Stimulated activated CD8-positive, alpha-beta memory T cell treated with anti-CD3 and anti-CD28 coated beads, Interleukin-15, amount 100 ng/mL, for 1 hour (primary cell): ENCODE data around the gene SRP68.

Source experiments
- DNase-seq: peaks from one replicate; pipeline ENCODE4 v3.0.0-alpha.2; 2020; ENCODE audit warnings: low read depth

Gene SRP68

DNA sequence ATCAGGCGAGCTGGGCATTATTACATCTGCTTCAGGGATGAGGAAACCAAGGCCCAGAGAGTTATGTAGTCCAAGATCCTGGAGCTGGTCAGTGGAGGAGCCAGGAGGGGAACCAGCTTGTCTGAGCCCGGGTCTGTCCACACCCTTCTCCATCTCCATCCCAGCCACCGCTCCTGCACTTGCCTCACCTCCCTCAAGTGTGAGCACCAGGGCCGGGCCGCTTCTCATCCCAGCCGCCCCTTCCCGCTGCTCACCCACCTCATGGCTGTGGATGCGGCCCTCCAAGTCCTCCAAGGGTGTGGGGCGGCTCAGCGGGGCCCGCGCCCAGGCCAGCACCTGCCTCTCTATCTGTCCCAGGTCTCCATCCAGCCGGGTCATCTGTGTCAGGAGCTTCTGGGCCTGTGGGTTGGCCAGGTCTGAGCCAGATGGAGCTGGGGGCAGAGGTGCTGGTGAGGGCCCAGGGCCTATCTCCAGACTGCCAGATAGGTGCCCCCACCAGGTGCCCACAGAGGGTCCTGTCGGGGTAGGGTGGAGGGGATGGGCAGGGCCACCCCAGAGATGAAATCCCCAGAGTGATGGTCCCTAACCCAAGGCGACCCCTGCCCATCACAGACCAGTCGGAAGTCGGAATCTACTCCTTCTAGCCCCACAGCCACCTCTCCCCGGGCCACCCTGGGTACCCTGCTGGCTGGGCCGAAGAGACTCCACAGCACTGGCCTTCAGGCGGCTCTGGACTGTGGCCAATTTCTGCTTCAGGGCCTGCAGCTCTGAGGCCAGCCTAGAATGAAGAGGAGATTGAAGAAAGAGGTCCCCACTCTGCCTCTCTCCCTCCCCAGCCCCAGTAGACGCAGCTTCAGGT, 54.6 kb downstream of the SRP68 start:
- no peak for DNase-seq

DNA sequence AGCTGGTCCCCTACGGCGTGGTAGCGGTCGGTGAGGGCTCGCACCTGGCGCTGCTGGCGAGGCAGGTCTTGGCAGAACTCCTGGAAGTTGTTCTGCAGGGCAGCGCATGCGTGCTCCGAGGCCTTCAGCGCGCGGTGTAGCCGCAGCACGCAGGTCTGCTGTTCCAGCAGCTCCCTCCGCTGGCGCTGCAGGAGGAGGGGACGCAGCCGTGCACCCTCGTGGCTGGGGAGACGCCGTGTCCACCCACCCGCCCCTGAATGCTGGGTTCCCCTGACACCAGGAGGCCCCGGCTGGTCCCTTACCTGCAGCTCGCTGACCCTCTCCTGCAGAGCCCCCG, 57.4 kb downstream of the SRP68 start:
- no peak for DNase-seq

DNA sequence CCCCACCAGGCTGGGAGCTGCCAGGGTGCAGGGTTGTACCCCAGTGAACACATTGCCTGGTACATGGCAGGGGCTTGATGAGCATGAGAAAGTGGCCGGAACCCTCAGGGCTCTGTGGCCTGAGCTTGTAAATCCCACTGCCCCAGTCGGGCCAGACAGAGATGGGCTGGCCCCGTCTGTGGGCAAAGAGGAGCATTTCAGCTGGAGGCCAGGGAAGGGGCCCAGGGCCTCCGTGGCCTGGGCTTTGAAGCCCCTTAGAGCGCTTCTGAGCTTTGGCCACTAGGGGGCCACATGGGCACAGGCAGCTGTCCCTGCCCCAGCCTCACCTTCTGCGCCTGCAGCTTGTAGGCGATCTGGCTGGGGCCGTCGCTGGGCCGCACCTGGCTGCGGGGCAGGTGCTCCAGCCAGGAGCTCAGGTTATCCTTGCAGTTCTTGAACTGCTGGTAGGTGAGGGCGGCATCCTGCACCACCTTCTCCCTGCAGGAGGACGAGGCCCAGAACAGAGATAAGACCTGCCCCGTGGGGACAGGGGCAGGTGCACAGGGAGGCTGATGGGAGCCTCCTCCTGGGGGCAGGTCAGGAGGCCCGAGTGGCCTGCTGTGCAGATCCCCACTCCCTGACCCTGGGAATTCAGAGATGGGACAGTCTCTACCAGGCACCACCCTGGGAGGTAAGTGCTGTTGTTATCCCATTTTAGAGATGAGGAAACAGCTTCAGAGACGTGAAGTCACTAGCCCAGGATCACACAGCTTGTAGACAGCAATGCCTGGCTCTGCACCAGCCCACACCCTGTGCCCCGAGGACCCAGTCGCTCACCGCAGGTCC, 58.0 kb downstream of the SRP68 start:
- peak; percentile 57 for DNase-seq

DNA sequence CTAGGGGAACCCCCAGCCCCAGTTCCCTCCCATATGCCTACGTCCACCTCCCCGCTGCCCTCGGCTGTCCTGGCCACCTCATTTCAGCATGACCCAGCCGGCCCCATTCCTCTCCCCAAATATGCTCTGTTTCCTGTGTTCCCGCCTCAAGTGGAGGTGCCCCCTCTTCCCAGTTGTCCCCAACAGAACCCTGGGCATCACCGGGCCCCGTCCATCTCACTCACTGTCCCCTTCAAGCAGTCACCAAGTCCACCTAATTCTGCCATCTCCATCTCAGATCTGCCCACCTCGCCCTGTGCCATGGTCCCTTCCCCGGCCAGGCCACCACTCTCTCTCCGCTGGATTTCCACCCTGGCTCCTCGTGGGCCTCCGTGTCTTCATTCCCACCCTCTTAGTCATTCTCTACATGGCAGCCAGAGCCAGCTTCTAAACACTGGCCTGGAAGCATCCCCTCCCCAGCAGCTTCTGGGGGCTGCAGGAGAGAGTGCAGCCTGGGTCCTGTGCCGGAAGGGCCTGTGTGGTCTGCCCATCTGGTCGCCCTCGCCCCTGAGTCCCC, 58.9 kb downstream of the SRP68 start:
- DNase-seq: no peak

DNA sequence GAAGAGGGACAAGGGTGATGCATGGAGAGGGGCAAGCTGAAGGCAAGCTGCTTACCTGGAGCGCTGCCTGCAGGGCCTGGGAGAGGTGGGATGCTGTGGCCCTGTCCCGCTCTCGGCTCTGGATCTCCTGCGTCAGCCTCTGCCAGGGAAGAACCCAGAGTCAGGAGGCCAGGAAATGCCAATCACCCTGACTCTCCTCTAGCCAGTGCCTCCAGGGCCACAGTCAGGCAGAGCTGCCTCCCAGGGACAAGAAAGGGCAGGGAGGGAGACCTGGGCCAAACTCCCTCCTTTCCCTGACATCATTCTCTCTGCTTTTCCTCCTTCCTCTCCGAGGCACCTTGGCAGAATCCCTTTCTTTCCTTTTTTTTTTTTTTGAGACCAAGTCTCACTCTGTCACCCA, 60.4 kb downstream of the SRP68 start:
- DNase-seq: no peak

DNA sequence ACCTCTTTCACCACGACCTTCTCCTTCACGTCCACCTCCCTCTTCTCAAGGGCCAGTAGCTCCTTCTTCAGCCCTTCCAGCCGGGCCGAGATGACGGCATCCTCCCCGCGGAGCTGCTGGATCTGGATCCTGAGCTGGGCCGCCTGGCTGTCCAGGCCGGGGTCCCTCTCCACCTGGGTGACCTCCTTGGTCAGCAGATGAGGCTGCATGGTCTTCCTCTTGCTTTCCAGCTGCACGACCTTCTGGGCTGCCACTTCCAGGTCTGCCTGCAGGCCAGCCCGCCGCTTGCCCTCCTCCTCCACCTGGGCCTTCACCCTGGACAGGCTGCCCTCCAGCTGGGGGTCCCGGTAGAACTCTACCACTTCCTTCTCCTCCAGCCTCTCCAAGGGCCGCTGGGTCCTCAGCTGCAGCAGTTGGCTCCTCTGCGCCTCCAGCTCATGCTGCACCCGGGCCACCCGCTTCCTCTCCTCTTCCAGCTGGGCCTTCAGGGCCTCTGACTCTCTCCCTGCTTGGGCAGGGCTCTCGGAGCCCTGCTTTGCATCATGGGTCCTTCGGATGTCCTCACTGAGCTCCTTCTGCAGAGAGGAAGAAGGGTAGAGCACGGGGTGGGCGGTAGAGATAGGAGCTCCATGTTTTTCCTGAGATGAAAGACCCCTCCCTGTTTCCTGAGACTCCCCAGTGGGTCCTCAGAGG, 62.2 kb downstream of the SRP68 start:
- no peak for DNase-seq

DNA sequence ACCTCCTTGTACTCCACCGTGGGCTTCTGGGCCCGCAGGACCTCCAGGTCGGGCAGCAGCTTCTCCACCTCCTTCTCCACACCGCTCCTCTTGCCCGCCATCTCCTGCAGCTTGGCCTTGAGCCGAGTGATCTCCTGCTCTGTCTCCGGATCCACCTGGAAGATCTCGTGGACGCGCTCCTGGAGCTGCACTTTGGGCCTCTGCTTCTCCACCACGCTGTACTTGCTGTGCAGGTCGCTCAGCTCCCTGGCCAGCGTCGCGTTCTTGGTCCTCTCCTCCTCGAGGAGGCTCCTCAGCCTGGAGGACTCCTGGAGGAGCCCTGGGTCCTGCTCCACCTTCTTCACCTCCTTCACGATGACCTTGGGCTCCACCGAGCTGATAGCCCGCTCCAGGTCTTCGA, 62.9 kb downstream of the SRP68 start:
- DNase-seq: no peak

DNA sequence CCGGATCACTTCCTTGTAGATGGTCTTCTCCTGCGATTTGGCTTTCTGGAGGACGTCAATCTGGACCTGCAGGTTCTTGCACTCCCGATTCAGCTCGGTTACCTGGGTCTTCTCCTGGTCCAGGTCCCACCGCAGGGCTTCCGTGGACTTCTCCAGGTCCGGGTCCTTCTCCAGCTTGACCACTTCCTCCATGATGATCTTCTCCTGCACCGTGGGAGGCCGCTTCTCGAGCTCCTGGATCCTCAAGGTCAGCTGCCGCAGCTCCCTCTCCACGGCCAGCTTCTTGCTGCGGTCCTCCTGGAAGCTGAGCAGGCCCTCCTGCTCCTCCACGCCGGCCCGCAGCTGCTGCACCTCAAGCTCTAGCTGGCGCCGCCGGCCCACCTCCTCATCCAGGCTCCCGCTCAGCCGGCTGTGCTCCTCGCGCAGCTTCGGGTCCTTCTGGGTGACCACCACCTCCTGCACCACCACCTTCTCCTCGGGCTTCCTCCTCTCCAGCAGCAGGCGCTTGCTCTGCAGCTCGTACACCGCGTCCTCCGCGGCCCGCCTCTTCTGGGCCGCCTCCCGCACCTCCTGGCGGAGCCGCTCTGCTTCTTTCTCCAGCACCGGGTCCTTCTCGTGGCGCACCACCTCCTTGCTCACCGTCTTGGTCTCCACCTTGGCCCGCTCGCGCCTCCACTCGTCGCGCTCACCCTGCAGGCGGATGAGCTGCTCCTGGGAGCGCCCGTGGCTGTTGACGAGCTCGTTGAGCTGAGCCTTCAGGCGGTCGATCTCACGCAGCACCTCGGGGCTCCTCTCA, 63.5 kb downstream of the SRP68 start:
- DNase-seq: no peak

DNA sequence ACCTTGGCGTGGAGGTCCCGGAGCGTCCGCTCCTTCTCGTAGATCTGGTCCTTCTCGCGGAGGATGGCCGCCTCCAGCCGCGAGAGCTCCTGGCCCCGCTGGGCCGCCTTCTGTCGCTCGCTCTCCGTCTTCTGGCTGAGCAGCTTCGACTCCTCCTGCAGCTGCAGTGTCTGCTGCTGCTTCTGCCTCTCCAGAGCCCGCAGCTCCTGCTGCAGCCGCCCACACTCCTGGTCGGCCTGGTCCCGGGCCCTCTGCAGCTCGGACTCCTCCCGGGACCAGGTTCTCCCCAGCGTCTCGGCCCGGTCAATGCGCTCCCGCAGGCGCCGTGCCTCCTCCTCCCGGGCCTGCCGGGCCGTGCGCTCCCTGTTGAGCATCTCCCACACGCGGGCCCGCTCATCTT, 64.1 kb downstream of the SRP68 start:
- DNase-seq: no peak

DNA sequence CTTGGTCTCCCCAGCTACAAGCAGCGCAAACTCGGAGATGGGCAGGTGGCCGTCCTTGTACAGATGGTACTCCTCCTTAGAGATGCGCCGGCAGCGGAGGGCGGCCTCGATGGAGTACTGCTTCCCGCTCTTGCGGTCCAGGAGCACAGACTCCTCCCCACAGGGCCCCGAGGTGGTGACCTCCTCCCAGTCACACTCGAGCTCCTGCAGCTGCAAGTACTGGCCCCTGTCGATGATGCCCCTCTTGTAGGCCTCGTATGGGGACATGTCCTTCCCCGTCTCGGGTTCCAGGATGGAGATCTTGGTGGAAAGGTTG, 64.5 kb downstream of the SRP68 start:
- no peak for DNase-seq

DNA sequence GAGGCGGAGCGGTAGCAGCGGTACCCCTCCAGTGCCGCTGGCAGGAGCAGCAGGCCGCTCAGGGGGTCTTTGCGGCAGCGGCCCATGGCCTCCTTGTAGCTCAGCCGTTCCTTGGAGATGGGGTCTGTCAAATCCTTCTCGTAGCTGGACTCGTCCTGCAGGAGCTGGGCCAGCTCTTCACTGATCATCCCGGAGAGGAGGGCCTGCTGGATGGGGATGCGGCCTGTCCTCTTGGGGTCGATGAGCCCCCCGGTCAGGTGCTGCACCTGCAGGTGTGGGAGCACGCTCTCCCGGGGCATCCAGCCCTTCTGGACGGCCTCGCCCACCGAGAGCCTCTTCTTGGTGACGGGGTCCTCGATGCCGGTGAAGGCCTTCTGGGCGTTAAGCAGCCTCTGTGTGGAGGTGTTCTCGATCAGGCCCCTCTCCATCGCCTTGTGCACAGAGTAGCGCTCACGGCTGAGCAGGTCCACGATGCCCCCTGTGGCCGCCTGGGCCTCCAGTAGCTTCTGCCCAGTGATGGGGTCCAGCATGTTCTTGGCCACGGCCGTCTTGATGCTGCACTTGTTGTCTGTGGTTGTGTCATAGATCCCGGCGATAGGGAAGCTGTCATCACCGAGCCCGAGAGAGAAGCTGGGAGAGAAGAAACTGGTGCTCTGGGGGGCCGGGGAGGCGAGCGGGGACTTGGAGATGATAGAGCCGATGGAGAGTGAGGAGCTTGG, 65.0 kb downstream of the SRP68 start:
- no peak for DNase-seq

DNA sequence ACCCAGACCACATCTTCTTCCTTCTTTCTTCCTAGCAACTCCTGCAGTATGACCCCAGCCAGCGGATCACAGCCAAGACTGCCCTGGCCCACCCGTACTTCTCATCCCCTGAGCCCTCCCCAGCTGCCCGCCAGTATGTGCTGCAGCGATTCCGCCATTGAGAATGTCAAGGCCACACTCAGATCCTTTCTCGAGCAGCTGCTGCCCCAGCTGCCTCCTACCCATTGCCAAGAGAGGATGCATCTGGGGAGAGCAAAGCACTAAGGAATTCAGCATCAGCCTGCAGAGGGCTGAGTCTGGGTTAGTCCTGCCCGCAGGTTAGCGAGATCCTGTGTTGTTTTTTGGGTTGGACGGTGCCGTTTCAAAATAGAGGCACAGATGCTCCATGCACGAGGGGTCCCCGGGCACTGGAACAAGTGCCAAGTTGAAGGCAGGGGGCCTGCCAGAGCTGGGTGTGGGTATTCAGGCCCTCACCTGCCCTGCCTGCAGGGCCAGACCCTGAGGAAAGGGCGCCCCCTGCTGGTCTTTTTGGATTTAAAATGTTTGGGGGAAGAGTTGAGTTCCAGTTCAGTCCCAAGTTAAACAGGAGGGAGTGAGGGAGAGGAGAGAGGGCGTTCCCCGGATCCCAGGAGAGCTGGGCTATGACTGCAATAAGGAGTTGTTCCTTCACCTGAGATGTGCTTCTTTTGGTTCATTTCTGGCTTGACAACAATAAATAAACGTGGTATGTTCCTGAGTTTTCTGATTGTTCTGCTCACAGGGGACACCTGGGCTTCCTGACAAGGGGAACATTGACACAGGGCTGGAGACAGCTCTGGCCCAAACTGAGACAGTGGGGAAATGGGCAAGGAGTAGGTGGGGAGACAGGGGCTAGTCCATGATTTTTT, 66.8 kb downstream of the SRP68 start:
- peak; percentile 73 for DNase-seq

DNA sequence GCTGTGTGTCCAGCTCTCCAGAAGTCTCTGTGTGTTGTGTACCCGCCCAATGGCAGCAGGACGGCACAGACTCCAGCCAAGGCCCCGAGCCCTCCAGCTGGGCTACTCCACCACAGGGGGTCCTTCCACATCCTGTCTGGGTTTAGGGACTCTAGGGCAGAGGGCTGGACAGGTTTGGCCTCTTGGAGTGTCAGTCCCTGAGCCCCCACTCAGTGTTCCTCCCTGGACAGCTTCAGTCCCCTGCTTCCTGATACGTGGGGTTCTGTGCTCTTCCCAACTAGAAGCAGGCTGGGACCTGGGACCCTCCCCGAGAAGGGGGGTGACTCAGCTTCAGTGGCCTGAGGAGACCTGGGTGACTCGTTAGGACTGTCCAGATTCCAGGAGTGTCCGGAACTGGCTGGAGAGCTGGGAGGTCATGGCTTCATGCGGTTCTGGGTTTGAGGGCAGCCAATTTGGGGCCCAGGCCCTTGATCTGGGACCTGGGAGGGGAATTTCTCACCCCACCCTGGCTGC, 67.5 kb downstream of the SRP68 start:
- DNase-seq: no peak

DNA sequence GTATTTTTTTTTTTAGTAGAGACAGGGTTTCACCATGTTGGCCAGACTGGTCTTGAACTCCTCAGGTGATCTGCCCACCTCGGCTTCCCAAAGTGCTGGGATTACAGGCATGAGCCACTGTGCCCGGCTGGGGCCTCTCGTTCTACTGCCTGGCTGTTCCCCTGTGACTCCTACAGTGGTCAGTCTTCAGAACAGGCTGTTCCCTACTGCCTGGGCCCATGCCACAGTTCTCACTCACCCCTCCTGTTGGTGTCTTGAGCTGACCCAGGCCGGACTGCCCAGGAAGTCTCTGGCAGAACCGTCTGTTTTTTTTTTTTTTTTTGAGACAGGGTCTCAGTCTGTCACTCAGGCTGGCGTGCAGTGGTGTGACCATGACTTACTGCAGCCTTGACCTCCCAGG, 68.4 kb downstream of the SRP68 start:
- DNase-seq: no peak

DNA sequence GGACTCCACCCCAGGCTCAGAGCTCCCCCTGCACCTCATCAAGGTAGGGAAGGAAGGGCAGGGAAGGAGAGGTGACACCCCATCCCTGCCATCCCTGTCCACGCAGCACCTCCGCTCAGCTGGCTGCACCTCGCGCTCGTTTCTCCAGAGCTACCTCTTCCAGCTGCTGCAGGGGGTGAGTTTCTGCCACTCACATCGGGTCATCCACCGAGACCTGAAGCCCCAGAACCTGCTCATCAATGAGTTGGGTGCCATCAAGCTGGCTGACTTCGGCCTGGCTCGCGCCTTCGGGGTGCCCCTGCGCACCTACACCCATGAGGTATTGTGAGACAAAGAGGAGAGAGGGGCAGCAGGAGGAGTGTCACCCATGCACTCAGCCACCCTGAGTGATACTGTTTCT, 70.2 kb downstream of the SRP68 start:
- DNase-seq: no peak

DNA sequence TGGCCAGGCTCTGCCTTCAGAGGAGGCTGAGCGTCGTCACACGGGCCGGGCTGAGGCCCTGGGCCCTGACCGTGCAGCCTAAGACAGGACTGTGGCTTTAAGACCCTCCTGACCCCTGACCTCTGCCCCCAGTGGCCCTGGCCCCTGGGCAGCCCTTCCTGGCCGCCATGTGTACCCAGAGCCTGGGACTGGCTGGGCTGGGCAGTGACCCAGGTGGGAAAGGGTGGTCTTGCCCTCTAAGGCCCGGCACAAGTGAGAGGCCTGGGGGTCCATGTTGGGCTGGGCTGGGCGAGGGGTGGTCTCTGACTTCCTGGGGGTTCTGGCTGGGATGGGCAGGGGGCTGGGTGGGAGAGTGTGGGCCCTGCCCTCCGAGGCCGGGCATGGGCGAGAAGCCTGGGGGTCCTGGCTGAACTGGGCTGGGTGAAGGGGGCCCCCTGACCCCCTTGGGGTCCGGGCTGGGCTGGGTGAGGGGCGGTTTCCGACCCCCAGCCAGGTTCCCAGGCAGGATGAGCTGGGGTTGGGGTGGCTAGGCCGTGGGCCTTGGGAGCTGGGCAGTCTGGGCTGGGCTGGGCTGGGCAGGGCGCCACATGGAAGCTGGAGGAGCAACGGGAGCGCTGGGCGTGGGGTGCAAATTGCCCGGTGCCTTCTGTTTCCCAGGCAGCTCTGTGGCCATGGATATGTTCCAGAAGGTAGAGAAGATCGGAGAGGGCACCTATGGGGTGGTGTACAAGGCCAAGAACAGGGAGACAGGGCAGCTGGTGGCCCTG, 71.4 kb downstream of the SRP68 start, which contains the start of gene CDK3:
Gene CDK3, plus strand, starts transcription at position 101 of the 767 bp plus-strand sequence. Its CDS starts 571 bp downstream, at position 672.
- no peak for DNase-seq

DNA sequence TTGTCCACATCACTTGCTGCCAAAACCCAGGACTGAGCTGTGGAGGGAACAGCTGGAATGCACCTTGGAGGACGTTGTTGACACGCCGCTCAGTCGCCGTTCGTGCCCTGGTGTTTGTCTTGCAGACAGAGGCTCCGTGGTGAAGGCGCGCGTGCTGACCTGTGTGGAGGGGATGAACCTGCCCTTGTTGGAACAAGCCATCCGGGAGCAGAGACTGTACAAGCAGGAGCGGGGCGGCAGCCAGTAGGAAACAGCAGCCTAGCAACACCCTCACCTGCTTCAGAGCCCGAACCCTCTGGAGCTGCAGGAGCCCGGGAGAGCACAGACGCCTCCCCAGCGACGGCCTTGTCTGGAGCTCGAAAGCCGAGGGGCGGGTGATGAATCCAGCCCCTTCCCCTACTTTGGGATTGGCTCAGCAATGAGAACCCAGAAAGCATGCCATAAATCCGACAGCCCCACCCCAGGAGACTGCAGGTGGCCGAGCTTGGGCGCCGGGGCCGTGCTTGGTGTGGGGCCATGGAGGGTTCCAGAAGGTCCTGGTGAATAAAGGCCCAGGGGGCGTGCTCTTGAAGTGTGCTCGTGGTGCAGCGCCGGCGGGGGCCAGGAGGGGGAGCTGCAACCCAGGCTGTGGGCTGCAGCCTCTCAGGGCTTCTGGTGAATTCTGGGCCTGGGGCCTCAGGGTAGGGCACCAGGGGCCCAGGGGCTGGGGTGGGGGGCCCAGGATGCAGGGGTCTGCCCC, 72.1 kb downstream of the SRP68 start:
- peak; percentile 20 for DNase-seq

DNA sequence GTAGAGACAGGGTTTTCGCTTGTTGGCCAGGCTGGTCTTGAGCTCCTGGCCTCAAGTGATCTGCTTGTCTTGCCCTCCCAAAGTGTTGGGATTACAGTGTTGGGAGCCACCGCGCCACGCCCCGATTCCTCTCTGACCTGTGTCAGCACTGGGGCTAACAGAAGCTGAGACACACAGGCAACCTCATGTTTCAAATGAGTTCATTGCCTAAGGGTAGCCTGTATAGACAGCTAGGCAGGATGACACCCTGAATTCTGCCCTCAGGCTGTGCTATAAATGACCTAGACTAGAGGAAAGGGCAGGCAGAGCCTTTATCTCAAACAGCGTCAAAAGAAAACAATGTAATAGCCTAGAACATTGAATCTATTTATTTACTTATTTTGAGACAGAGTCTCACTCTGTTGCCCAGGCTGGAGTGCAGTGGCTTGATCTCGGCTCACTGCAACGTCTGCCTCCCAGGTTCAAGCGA, 74.0 kb downstream of the SRP68 start:
- DNase-seq: no peak
